Endometrial microvascular endothelial cells (primary cell): ENCODE results near the gene ECHDC1. TPM values are rescaled to one million over a fixed set of nuclear protein-coding genes. Genes with fewer than 3 reads are reported as not detected.

Source experiments
- in situ Hi-C: cut with HindIII; loops from 2 replicates; pipeline ENCODE4 v1.10.0; 2017; ENCODE audit warnings: low sequenced_read_pairs, low pct_unique_long_range_greater_than_20kb; ENCODE audit errors: inconsistent ontology term
- total RNA-seq: library from RNA; depleted of rRNA; stranded (reverse); fragments of >200 nt; gene quantifications from one replicate; pipeline ENCODE4 v1.2.3, GENCODE V29; 2015; ENCODE audit errors: inconsistent ontology term

Gene ECHDC1
- total RNA-seq, 1 donor from 2014 or later, result 93.4 TPM

- in situ Hi-C loops, result no loop called here
Observed at GRCh38 chr6:127297502-127298070, 45.8 kb downstream of the ECHDC1 start.

DNA sequence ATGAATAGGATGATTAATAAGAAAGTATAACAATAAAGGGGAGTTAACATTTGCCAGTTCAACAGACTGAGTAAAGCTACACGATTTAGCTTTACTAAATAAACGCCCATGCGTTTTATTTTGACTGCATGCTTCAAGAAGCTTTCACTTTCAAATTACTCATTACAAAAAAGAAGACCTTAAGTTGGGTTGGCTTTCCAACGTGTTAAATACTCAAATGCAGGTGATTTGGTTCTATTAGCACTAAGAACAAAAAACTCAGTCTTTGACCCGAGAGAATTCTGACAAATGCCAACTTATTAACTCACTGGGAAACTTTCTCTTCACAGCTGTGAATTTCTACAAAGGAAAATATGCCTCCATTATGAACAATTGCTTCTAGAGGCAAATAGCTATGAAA, 51.9 kb downstream of the ECHDC1 start:
- in situ Hi-C loops, result no loop called here

DNA sequence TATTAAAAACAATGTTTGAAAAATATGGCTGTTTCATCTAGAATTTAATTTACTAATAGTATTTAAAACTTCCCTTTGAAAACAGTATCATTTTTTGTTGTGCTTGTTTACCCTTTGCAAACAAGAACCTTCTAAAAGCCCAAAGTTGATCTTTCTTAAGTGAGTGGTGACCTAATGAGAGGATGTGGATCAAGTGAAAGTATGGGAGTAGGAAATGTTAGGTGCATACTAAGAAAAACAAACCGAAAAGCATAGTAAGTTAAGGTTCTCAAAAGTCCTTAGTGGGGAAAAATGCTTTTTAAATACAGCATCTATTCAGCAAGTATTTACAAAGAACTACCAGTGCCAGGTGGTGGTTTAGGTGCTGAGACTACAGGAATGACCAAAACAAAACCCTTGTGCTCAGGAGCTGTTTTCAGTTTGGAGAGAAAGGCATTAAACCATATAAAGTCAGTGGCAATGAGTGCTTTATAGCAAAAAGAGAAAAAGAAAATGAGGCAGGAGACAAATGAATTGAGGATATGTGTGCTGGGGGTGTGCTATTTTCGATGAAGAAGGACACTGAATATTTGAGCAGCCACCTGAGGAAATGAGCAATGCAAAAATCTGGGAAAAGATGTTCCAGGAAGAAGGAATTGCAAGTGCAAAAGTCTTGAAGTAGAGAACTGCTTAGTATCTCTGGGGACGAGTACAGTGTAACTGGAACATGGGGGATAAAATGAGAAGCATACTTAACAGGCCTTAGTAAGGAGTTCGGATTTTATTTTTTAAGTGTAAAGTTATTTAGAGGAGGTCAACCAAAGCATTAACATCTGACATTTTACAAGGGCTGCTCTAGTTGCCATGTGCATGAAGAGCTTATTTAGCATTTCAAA, 52.8 kb downstream of the ECHDC1 start:
- in situ Hi-C loops, result no loop called here

DNA sequence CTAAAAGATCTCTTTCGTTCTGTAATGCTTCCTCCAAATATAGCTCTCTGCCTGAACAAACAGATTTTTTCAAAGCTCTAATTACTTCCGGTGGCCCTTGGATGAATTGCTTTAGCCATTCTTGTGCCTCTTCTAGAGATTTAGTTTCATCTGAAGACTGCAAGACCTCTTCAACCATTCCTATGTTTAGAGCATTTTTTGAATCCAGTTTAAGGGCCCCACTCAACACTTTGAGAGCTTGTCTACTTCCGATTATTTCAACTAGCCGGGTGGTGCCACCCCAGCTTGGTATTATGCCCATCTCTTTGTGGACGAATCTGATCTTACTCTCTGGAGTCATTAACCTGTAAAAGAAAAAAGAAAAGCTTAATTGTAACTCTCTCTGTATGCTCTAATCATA, 53.5 kb downstream of the ECHDC1 start:
- in situ Hi-C loops, result no loop called here

GRCh38 chr6:127288705-127289104, 54.7 kb downstream of the ECHDC1 start:
- in situ Hi-C loops, result no loop called here

DNA sequence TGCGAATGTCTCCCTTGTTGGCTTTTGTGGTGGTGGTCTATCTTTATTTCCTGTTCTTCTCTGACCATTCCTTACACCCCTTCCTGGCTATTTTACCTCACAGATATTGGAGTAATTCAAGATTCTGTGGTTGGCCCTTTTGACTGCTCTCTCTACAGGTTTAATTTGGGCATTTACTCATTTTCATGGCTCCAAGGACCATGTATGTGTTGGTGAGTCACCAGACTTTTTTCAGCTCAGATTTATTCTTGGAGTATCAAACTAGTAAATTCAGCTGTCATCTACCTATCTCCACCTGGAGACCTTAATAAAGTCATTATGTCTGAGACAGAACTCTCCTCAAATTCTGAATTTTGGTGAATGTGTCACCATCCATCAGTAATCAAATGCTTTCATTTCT, 61.2 kb downstream of the ECHDC1 start:
- in situ Hi-C loops, result no loop called here

DNA sequence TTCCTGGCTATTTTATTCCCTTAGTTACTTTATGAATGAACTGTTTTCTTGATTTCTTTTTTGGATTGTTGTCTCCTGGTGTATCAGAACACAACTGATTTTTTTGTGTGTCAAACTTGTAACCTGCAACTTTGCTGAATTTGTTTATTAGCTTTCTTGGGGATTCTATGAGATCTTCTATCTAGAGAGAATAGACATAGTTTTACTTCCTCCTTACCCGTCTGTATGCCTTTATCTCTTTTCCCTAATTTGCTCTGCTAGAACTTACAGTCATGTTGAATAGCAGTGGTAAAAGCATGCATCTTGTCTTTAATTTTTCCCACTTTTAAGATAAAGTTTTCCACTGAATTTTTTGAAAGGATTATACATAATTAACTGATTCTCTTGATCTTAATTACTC, 63.6 kb downstream of the ECHDC1 start:
- in situ Hi-C loops, result no loop called here

GRCh38 chr6:127277878-127278843, 65.2 kb downstream of the ECHDC1 start:
- in situ Hi-C loops, result no loop called here

GRCh38 chr6:127276331-127276730, 67.1 kb downstream of the ECHDC1 start:
- in situ Hi-C loops, result no loop called here

- in situ Hi-C loops, result no loop called here
Observed at GRCh38 chr6:127273499-127273898, 69.9 kb downstream of the ECHDC1 start.

GRCh38 chr6:127272576-127272975, 70.8 kb downstream of the ECHDC1 start:
- in situ Hi-C loops, result no loop called here

DNA sequence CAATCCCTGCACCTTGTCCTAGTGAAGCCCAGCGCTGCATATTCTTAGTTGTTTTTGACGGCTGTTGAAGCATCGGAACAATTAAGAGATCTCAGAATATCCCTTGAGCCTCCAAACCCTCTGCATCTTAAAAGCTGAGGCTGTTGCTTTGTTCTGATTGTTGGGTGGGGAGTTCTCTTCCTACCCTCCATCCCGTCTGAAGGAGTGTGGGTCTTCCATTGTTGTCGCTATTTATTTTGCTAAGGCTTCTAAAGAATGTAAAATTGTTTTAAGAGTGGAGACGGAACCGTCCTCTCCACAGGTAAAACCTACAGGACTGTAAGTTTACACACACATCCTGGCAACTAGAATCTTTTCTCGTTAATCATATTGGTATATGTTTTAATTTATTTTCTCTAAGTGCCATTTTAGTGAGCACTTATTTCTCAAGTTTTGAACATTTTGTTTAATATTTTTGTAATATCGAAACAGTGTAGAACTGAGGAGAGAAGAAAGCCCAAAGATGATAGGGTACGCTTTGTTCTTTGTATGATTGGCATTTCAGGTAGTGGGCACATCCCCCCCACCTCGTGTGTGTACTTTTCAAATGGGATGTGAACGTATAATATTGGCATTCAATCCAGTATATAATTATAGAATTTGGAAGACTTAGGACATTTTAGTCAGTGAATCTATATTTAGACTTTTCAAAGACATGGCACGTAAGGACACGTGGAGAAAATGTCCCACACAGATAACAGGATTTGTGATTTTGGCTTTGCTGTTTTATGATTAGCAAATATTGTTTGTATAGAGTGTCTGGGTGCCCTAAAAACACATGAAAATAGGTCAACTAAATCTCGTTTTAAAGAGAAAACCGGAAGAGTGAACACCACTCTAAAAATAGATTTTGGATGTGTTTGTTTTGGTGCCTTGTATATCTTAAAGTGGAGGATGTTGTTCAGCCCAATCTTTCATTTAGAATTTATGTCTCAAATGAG, 75.5 kb downstream of the ECHDC1 start:
- in situ Hi-C loops, result no loop called here

GRCh38 chr6:127266892-127267645, 76.3 kb downstream of the ECHDC1 start:
- in situ Hi-C loops, result no loop called here

GRCh38 chr6:127266178-127266891, 77.1 kb downstream of the ECHDC1 start, which contains the start of gene RNF146:
Gene RNF146 (plus strand): TSS chr6:127266864. CDS start chr6:127280339, 13,475 bp downstream.
- in situ Hi-C loops, result no loop called here

DNA sequence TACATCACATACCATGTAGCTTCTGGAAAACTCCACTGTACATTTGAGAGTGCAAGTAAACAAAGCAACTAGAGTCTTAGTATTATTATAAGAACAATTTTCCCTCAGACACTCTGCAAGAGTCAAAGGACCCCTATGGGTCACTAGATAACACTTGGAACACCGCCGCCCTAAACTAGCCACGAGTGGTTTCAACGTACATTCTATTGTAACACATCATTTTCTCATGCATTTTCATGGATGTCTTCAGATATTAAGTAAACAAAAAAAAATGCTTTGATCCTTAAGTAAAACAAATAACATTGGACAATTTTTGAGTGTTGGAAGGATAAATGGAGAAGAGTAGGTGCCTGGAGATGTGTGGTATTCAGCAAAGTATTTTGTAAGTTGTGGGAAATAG, 79.9 kb downstream of the ECHDC1 start:
- in situ Hi-C loops, result no loop called here

- in situ Hi-C loops, result no loop called here
Observed at GRCh38 chr6:127262896-127263295, 80.5 kb downstream of the ECHDC1 start.

- in situ Hi-C loops, result no loop called here
Observed at GRCh38 chr6:127255286-127255685, 88.1 kb downstream of the ECHDC1 start.
